Limb (tissue), 2 donors: Measurements from ENCODE around the gene F2RL3.
"Not testable (repeated sequence)": the region's sequence is repeated elsewhere in the genome, so short reads cannot be mapped to it uniquely, and the experiment has no call there.

Experiments used
- DNase-seq, 2 donors: peaks; one replicate each; pipeline ENCODE4 v3.0.0-alpha.2; 2016; ENCODE audit errors: extremely low spot score in 2 of 2

F2RL3 gene

DNA sequence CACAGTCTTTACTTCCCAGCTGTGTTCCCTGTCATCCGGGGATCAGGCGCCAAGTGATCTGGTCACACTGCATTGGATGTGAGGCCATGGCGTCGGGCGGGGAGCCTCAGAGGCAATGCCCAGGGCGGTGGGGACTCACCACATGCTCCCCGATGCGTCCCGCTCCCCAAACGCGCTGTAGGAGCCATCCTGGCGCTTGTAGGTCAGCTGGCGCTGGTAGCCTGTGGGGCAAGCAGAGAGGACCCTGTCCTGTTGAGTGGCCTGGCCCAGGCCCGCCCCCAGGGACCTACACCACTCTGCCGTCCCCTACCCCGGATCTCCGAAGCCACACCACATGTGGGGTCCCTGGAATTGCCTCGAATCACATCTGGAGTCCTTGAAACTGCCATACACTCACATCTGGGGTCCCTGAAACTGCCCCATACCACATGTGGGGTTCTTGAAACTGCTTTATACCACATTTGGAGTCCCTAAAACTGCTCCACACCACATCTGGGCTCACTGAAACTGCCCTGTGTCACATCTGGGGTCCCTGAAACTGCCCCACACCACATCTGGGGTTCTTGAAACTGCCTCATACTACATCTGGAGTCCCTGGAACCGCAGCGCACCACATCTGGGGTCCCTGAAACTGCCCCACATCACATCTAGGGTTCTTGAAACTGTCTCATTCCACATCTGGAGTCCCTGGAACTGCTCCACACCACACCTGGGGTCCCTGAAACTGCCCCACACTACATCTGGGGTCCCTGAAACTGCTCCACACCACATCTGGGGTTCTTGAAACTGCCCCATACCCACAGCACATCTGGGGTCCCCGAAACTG lies 33.2 kb downstream of the F2RL3 start:
- no peak for DNase-seq

DNA sequence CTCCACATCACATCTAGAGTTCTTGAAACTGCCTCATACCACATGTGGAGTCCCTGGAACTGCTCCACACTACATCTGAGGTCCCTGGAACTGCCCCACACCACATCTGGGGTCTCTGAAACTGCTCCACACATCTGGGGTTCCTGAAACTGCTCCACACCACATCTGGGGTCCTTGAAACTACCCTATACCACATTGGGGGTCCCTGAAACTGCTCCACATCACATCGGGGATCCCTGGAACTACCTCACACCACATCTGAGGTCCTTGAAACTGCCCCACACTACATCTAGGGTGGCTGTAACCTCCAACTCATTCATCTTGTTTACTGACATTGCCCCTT lies 33.8 kb downstream of the F2RL3 start:
- DNase-seq, result no peak

- no peak for DNase-seq
Observed at GRCh38 chr19:16922949-16923348, 34.1 kb downstream of the F2RL3 start.

DNA sequence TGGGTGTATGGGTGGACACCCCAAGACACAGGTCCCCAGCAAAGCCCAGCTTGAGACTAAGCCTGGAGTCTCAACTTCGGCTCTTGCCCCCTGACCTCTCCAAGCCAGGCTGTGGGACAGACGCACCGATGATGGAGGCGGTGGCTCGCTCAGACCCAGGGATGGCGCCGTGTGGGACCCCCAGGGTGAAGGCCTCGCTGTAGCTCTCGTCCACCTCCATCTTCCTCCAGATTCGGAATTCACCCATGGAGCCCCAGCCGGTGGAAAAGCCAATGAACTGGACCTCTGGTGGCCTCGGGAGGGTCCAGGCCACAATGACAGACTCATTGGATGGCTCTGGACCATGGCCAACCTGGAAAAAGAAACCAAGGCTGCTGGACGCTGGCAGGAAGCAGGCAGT lies 39.1 kb downstream of the F2RL3 start:
- no peak for DNase-seq

DNA sequence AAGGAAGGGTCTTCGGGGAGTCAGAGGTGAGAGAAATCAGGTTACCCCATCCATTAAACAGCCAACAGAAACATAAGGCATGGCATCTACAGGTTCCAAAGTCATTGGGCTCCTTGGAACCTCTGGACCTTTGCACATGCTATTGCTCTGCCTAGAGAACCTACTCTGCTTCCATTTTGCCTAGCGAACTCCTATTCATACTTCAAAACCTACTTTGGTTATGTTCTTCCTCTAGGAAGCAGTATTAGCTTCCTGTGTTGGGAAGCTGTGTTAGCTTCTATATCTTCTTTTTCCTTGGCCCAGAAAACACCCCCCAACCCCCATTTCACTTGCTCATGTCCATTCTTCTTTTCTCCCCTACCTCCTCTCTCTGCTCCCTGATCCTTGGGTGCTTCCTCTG lies 39.6 kb downstream of the F2RL3 start:
- DNase-seq, result no peak

DNA sequence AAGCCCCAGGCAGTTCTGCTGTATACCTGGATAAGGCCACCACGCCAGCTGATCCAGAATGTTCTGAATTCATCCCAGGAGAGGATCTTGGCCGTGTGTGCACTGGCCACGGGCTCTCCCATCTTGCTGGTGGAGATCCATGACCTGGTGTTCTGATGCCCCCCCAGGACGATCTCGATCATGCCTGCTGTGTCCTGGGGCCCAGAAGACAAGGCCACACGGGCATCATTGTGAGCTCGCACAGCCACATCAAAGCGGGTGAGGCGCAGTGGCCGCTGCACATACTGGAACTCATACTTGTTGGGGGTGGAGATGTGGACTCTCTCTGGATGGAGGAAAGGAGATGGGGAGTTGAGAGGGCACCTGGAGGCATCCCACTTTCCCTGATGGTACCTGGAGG lies 40.1 kb downstream of the F2RL3 start:
- DNase-seq, result no peak

GRCh38 chr19:16930753-16931152 lies 42.0 kb downstream of the F2RL3 start:
- no peak for DNase-seq

DNA sequence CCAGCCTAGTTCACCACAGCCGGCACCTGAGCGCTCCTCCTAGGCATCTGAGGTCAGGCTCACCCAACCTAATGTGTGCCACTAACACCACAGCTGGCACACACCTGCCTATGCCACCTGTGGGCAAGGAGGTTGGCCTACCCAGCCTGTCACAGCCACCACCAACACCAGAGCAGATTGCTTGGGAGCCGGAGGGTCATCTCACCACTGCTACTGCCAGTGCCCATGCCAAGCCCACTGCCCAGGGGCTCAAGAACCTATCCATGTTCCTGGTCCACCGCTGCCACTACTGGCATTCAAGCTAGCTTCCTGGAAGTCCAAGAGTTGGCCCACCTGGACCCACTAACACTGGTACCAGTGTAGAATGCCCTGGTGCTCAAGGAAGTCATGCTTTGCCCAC lies 42.5 kb downstream of the F2RL3 start:
- no peak for DNase-seq

GRCh38 chr19:16934489-16934888 lies 45.7 kb downstream of the F2RL3 start:
- DNase-seq, result no peak

GRCh38 chr19:16936901-16937300 lies 48.1 kb downstream of the F2RL3 start:
- DNase-seq, result no peak

DNA sequence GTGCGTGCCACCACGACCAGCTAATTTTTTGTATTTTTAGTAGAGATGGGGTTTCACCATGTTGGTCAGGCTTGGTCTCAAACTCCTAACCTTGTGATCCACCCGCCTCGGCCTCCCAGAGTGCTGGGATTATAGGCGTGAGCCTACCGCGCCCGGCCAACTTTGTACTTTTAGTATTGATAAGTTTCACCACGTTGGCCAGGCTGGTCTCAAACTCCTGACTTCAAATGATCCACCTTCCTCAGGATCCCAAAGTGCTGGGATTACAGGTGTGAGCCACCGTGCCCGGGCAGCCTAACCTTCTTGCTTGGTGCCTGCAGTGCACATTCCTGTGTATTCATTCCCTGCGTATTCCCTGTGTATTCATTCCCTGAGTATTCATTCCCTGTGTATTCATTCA lies 49.0 kb downstream of the F2RL3 start:
- not testable (repeated sequence) for DNase-seq

- no peak for DNase-seq
Observed at GRCh38 chr19:16938211-16938610, 49.4 kb downstream of the F2RL3 start.

DNA sequence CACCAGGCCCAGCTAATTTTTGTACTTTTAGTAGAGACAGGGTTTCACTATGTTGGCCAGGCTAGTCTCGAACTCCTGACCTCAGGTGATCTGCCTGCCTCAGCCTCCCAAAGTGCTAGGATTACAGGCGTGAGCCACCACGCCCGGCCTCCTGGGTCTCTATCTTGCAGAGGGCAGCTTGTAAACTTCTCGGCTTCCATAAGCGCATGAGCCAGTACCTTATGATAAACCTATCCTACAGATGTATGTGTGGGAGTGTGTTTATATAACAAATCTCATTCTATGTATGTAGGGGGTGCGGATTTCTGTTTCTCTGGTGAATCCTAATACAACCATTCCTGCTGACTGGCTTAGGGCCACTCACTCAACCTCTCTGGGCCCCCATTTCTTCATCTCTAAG lies 51.3 kb downstream of the F2RL3 start:
- not testable (repeated sequence) for DNase-seq

DNA sequence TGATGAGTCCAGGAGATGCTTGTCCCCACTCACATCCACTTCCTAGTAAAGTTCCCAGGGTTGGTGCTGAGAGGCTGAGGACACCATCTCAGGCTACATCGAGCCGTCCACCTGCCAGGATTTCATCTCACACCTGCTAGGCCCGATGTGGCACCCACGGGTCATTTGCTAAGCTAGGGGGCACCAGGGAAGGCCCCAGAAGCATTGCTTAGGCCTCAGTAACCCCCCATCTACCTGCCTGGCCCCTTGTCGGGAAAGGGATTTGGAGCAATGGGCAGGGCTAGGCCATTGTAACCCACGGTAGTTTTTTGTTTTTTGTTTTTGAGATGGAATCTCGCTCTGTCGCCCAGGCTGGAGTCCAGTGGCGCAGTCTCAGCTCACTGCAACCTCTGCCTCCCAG lies 51.8 kb downstream of the F2RL3 start:
- DNase-seq, result no peak
